ENCODE results near the gene SYNJ2. TPM values are rescaled to one million over a fixed set of nuclear protein-coding genes. Genes with fewer than 3 reads are reported as not detected.

The SYNJ2 gene
- total RNA-seq, 2 donors from 2014 or later: 30.6 to 48.5 TPM

- TF ChIP-seq CTCF (IDR thresholded peaks at IDR 0.05): no peak
- H3K27me3 ChIP-seq (replicated peaks; ENCODE audit: insufficient read depth): no peaks in the 10 kb centered on the region
- H3K36me3 ChIP-seq: no peaks in the 10 kb centered on the region
- no peaks in the 10 kb centered on the region for H3K9me3 ChIP-seq
- H3K27ac ChIP-seq: peak overlapping the region; percentile 41 to 63
- ATAC-seq (ENCODE audit: insufficient number of reproducible peaks, low FRiP score, low read depth) (no peak), DNase-seq (ENCODE audit: low spot score) (no peak)
- H3K4me1 ChIP-seq (ENCODE audit: control insufficient read depth in 1 of 2, low read depth in 2 of 2): peaks cover 20 to 52% of the 10 kb centered on the region in 2 donors
- no peak overlapping the region for H3K4me3 ChIP-seq
Observed at GRCh38 chr6:158008864-158009113, 27.1 kb downstream of the SYNJ2 start.

- peak overlapping the region; percentile 32 to 63 for H3K27ac ChIP-seq
- ATAC-seq (ENCODE audit: insufficient number of reproducible peaks, low FRiP score, low read depth) (no peak), DNase-seq (ENCODE audit: low spot score) (no peak)
- TF ChIP-seq CTCF (IDR thresholded peaks at IDR 0.05): no peak
- H3K9me3 ChIP-seq: no peaks in the 10 kb centered on the region
- H3K4me1 ChIP-seq (ENCODE audit: control insufficient read depth in 1 of 2, low read depth in 2 of 2): peaks cover 15 to 47% of the 10 kb centered on the region in 2 donors
- peak overlapping the region; percentile 41 for H3K4me3 ChIP-seq
- no peaks in the 10 kb centered on the region for H3K36me3 ChIP-seq
- no peaks in the 10 kb centered on the region for H3K27me3 ChIP-seq (replicated peaks; ENCODE audit: insufficient read depth)
Observed at GRCh38 chr6:158009114-158009891, 27.6 kb downstream of the SYNJ2 start.

GRCh38 chr6:158009935-158010585 is 28.4 kb downstream of the SYNJ2 start:
- Histone ChIP-seq H3K4me3 (no peak overlapping the region), H3K27me3 (replicated peaks; ENCODE audit: insufficient read depth) (no peaks in the 10 kb centered on the region), H3K9me3 (no peaks in the 10 kb centered on the region), H3K36me3 (no peaks in the 10 kb centered on the region), H3K27ac (peak overlapping the region in 1 of 2 donors; percentile 63), H3K4me1 (ENCODE audit: control insufficient read depth in 1 of 2, low read depth in 2 of 2) (peaks cover 11 to 41% of the 10 kb centered on the region in 2 donors)
- DNase-seq (ENCODE audit: low spot score) (no peak), ATAC-seq (ENCODE audit: insufficient number of reproducible peaks, low FRiP score, low read depth) (no peak)
- TF ChIP-seq CTCF (IDR thresholded peaks at IDR 0.05): no peak

- Histone ChIP-seq H3K4me1 (ENCODE audit: control insufficient read depth in 1 of 2, low read depth in 2 of 2) (peaks cover 11 to 37% of the 10 kb centered on the region in 2 donors), H3K4me3 (no peak overlapping the region), H3K27ac (no peak overlapping the region), H3K36me3 (no peaks in the 10 kb centered on the region), H3K9me3 (no peaks in the 10 kb centered on the region), H3K27me3 (replicated peaks; ENCODE audit: insufficient read depth) (no peaks in the 10 kb centered on the region)
- TF ChIP-seq CTCF (IDR thresholded peaks at IDR 0.05): no peak
- ATAC-seq (ENCODE audit: insufficient number of reproducible peaks, low FRiP score, low read depth): no peak
- no peak for DNase-seq (ENCODE audit: low spot score)
Observed at GRCh38 chr6:158010591-158011477, 29.2 kb downstream of the SYNJ2 start.

- no peaks in the 10 kb centered on the region for H3K36me3 ChIP-seq
- peaks cover 11 to 30% of the 10 kb centered on the region in 2 donors for H3K4me1 ChIP-seq (ENCODE audit: control insufficient read depth in 1 of 2, low read depth in 2 of 2)
- no peaks in the 10 kb centered on the region for H3K9me3 ChIP-seq
- no peak overlapping the region for H3K27ac ChIP-seq
- H3K4me3 ChIP-seq: no peak overlapping the region
- no peaks in the 10 kb centered on the region for H3K27me3 ChIP-seq (replicated peaks; ENCODE audit: insufficient read depth)
- no peak for ATAC-seq (ENCODE audit: insufficient number of reproducible peaks, low FRiP score, low read depth)
- no peak for DNase-seq (ENCODE audit: low spot score)
- TF ChIP-seq CTCF (IDR thresholded peaks at IDR 0.05): no peak
Observed at GRCh38 chr6:158011478-158011920, 29.8 kb downstream of the SYNJ2 start.
